Activated T-cell treated with anti-CD3 and anti-CD28 coated beads for 24 hours (primary cell): ENCODE data around the gene PPM1D.
"Not testable (repeated sequence)": the region's sequence is repeated elsewhere in the genome, so short reads cannot be mapped to it uniquely, and the experiment has no call there.

Experiments
- DNase-seq: peaks from one replicate; pipeline ENCODE4 v3.0.0-alpha.2; 2020; ENCODE audit warnings: low read depth

Gene PPM1D

DNA sequence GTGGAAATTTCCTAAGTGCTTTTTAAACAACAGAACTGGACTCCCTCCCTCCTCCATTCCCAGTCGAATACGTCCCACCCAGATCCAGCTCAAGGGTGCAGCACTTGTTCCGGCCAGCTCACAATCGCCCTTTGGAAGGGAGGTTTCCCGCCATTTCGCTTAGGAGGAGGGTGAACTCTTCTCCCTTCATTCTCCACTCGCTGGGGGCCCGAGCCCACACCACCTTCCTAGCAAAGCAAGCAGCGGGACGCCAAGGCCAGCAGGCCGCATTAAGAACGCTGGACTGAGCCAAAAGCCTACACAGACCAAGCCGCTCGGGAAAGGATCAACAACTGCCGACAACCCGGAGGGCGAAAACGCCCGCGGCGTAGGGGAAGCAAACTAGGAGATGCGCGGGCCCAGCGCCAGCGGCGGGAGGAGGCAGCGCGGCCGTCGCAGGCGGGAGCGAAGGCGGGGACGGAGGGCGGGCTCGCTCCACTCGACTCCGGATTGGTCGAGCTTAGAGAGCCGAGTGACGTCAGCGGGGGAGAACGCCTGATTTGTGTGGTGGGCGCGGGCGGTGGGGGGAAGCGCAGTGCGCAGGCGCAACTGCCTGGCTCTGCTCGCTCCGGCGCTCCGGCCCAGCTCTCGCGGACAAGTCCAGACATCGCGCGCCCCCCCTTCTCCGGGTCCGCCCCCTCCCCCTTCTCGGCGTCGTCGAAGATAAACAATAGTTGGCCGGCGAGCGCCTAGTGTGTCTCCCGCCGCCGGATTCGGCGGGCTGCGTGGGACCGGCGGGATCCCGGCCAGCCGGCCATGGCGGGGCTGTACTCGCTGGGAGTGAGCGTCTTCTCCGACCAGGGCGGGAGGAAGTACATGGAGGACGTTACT, at the start of gene PPM1D:
TSS of gene PPM1D (plus strand) at position 574 of the 870 bp plus-strand sequence. CDS start at position 796, 222 bp downstream.
- peak; percentile 98 for DNase-seq

DNA sequence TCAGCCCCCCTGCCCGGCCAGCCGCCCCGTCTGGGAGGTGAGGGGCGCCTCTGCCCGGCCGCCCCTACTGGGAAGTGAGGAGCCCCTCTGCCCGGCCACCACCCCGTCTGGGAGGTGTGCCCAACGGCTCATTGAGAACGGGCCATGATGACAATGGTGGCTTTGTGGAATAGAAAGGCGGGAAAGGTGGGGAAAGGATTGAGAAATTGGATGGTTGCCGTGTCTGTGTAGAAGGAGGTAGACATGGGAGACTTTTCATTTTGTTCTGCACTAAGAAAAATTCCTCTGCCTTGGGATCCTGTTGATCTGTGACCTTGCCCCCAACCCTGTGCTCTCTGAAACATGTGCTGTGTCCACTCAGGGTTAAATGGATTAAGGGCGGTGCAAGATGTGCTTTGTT, 47.7 kb upstream of the PPM1D start:
- not testable (repeated sequence) for DNase-seq

DNA sequence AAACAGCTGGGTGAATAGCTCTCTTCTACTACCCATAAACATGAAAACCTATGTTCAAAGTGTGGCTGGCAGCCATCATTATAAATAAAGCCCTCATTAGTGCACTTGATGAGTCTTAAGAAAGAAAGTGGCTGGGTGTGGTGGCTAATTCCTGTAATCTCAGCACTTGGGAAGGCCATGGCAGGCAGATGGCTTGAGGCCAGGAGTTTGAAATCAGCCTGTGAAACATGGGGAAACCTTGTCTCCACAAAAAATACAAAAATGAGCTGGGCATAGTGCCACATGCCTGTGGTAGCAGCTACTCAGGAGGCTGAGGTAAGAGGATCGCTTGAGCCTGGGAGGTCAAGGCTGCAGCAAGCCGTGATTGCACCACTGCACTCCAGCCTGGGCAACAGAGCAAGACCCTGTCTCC, 45.6 kb upstream of the PPM1D start:
- no peak for DNase-seq

DNA sequence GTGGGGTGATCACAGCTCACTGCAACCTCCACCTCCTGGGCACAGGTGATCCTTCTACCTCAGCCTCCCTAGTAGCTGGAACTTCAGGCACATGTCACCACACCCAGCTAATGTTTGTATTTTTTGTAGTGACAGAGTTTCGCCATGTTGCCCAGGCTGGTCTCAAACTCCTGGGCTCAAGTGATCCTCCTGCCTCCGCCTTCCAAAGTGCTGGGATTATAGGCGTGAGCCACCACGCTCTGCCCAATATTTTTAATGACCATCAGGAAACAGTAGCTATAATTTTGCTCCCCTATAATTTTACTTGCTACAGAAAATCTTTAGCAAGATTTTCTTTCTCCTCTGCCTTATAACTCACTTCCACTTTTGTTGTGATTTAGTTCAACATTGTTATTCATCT, 44.2 kb upstream of the PPM1D start:
- DNase-seq, result no peak

DNA sequence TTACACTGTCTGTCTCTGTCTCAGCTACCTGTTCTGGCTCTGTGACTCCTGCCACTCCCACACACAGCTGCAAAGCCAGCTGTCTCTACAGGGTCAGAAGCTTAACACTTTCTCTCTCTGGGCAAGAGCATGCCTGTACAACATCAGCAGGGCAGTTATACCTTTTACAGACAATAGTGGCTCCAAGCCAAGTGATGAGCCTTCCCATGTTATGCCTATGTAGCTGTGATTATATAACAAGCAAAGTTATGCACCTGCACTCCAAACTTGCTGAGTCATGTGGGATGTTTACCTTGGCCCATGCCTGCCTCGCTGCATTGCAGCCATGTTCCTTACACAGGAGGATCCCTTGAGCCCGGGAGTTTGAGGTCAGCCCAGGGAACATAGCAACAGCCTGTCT, 42.2 kb upstream of the PPM1D start:
- no peak for DNase-seq

DNA sequence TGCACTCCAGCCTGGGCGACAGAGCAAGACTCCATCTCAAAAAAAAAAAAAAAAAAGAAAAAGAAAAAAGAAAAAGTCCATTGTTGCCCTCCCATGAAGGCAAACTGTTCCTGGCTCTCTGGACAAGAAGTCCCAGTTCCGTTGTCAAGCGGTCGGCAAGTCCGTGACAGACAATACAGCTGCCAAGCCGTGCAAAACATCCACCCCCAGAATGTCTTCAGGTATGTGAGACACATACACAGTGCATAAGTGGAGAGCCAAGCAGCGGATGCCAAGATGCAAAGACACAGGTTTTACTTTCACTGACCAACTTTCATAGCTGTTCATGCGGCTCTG, 40.4 kb upstream of the PPM1D start:
- DNase-seq, result no peak

DNA sequence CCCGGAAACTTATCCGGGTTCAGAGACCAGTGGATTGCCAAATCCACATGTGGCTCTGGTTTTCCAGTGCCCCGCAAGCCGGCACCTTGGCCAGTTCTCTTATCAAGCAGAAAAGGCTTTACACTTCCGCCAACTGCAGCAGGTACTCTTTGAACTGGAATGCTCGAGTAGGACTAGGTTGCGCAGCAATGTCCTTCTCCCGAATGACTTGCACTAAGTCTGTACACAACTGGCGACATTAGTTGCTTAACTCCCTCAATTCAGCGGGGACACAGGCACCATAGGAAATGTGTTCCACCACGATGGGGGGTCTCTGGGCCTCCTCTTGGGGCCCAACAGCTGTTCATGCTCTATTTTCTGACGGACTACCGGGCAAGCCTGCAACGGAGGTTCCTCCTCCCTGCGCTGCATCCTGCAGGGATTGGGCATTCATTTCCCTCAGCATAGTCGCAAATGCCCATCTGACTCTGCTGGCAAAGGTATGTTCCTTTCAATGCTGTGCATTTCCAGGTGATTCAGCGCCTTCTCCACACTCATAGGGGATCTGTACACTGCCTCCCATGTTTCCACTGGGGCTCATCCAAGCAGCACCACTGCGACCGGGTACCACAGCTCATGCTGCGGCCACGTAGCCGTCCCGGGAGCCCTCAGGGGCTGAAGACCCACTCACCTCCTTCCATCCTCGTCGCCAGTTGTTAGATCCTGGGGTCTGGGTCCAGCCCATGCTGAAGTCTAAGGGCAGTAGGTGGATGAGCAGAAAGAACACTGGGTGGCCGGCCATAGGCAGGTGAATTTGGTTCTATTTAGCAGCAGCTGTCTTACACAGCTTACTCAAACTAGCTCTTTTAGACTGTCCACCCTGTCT, 39.8 kb upstream of the PPM1D start:
- DNase-seq, result no peak

DNA sequence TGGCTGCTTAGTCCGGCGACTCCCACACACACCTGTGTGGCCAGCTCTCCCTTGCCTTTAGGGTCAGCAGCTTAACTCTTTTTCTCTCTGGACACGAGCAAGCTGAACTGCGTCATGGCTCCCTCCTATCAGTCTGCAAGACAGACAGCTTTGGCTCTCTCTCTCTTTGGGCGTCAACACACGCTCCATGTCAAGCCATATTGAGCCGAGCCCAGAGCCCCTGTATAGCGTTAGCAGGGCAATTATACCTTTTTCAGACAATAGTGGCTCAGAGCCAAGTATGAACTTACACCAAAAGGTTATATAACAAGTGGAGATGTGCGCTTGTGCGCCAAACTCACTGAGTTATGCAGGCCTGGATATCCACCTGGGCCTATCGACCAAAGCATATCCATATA, 39.1 kb upstream of the PPM1D start:
- DNase-seq, result no peak

DNA sequence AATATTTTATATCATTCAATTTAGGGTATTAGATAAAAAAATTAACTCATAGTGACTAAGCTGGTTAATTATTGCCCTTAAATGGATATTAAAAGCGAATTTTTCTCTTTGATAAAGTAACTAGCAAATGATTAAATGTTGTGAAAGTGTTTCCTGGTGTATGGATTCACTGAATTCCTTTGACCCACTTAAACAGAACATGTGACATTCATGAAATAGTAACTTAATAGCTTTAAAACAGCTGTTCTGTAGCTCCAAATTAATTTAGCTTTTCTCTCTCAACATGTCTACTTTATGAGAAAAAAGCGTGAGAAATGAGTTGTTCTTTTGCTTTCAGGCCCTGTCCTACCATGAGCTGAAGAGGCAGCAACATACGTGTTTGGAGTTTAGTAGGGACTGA, 37.6 kb upstream of the PPM1D start:
- DNase-seq, result no peak

DNA sequence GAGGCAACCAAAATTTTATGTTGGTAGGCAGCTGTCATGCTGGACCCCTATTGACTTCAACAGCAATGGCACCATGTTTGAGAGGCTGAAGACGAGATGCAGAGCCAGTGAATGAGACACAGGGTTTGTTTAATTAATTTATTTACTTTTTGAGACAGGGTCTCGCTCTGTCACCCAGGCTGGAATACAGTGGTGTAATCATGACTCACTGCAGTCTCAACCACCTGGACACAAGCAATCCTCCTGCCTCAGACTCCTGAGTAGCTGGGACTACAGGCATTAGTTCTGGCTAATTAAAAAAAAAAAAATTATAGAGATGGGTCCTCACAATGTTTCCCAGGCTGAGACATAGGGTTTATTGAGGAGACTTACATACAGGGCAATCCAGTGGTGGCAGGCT, 36.2 kb upstream of the PPM1D start:
- DNase-seq, result no peak

DNA sequence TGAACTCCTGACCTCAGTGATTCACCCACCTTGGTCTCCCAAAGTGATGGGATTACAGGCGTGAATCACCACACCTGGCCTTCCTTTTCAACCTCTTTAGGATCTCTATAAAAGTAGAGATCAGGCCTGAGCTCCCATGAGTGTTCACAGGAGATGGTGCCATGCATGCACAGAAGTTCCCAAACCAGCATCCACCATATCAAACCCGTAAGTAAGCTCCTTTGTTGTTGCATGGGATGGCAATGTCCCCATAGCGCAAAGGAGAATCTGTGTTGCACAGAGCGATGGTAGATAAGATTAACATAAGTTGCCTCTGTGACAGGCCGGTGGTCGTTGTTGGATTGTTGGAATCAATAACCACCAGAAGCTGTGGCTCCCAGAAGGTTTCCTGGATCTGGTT, 34.8 kb upstream of the PPM1D start:
- no peak for DNase-seq

DNA sequence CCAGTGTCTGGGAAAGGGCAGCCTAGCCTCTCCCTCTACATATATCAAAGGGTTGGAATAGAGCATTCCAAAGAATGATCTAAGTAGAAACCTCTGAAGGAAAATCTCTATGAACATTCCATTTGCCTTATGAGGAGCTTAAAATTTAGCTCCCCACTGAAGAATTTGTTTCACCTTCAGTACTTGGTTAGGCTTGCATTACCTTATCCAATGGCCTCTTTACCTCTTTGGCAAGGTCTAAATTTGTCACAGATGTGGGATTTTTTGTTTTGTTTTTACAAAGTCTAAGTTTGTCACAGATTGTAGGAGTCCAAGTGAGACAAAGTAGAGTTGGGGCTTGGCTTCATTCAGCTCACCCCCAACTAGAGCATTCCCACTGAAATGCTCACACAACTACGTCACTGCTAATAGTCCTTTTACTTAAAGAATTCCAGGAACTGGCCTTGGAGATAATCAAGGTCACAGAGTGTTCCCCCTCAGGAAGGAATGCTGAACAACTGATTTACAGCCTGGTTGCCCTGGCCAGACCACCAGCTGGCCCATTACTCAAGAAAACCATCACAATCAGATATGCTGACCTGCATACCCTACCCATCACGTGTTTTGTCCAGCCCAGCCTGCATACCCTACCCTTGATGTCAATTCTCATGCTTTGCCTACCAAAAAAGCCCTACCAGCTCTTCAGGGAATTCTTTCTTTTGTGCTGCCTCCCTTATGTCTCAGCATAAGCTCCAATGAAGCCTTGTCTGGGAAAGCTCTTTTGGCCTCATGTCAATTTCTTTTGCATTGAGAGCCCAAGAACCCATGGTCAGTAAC, 26.5 kb upstream of the PPM1D start:
- DNase-seq, result no peak

DNA sequence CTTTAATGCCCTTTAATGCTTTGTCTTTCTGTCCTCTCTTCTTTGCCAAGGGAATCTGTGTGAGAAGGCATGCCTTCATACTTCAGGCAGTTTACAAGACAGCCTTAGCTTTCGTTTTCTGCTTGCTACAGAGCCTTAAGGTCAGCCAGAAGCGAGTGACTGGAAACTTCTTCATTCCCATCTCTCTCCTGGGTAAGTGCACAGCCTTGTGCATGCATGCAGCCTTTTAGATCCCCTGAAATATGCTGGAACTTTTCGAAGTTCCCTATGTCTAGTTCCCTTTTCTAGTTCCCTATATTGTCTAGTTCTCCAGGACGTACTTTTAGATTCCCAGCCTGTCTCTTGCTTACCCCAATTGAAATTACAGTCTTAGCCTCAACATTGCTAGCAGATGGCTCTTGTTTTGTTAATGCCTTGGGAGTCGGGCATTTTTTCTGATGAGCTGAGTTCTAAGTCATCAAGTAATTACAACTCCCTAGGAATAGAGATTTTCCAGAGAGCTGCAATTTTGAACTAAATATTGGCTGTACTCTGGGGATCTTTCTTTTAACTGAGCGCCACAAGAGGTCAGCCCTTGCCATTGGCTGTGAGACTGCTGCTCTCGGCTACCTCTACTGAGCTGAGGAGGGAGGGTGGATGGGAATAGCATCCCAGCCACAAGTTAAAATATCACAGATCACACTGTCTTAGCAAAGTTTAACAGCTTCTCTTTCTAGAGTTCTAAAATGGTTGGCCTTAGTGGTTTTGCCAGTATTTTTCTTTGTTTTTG, 22.7 kb upstream of the PPM1D start:
- no peak for DNase-seq

DNA sequence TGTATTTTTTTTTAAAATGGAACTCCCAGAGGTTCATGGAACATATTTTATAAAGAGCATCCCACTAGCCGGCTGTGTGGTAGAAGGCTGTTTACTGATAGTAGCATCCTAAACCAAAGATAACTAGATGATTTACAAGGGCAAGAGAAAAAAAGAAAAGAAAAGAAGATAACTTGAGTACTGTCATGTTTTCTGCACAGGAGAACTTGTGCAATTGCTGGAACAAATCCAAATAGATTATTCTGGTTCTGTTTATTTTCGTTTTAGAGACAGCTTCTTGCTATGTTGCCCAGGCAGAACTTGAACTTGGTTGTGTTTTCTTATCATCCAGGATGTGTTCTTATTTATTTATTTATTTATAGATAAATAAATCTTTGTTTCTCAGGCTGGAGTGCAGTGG, 20.9 kb upstream of the PPM1D start:
- no peak for DNase-seq

DNA sequence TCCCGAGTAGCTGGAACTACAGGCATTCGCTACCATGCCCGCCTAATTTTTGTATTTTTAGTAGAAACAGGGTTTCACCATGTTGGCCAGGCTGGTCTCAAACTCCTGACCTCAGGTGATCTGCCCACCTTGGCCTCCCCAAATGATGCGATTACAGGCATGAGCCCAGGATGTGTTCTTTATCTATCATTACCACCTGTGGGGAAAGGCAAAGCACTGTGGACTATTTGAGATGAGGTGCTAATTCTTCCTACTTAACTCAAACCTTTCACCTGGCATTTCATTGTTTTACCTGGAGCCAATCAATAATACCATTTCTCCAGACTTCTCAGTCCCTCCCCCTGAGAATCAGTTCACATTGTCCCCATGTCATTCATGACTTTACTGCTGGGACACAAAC, 20.4 kb upstream of the PPM1D start:
- no peak for DNase-seq

DNA sequence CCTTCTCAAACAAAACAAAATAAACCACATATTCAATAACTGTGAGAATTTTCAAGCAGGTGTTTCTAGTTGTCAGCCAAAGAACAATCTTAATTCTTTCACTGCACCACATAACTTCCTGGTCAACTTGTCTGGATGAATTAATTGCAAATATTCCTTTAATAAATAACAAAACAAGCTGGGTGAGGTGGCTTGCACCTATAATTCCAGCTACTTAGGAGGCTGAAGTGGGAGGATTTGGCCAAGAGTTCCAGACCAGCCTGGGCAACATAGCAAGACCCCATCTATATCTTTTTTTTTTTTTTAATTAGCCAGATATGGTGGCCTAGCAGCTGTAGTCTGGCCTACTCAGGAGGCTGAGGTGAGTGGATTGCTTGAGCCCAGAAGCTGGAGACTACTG, 17.0 kb upstream of the PPM1D start:
- DNase-seq, result no peak

DNA sequence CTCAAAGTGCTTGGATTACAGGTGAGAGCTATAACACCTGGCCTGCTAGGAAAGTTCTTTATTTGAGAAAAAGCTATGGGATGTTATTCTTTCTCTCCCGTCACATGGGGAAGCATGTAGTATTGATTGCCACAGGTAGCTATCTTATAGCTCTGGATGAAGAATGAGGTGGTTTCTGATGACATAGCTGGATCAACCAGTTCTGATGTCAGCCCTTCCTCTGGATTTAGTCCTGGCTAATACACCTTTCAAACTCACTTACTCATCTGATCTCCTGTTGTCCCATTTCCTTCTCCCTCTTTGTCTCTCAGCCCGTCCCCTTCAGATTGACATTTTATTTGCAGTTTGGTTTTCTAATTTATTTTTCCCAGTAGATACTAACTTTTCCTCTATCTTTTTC, 14.1 kb upstream of the PPM1D start:
- DNase-seq, result no peak

DNA sequence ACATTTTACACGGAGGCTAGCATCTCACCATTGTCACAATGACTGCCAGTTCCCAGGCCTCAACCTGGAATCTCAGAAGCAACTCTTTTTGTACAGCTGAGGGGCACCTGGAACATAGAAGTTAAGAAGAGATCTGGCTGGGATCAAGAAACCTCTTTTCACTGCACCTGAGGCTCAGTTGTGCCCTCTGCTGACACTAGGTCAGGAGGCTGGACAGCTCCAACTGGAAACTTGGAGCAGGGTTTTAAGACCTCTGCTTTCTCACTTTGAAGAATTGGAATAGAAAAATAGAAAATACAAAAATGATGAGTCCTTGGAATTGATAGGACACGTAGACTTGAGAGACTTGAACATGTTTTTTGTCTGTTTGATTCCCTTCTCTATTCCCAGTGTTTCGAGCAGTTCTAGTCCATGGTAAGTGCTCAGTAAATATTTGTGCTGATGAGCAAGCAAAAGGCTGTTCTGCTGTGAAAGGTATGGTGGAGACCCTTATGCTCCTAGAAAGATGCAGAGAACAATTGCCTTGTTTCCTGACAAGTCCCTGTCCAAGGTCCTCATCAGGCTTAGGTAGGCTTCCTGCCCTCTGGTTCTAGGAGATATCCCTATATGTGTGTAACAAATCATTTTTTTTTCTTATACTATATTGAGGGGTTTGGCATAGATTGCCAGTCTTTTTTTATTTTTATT, 13.6 kb upstream of the PPM1D start:
- DNase-seq, result no peak

DNA sequence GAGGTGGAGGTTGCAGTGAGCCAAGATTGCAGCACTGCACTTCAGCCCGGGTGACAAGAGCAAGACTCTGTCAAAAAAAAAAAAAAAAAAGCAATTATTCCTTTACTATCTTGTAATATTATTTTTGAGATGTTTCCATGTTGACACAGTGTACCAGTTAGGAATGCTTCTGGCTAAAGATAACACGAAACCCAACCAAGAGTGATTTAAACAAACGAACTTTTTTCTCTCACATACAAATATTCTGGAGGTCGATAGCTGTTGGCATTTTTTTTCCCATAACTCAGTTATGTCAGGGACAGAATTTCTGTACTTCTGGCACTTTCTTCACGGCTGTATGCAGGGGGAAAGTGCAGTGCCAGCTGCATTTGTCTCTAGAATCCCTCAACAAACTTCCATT, 9.9 kb upstream of the PPM1D start:
- DNase-seq, result no peak

DNA sequence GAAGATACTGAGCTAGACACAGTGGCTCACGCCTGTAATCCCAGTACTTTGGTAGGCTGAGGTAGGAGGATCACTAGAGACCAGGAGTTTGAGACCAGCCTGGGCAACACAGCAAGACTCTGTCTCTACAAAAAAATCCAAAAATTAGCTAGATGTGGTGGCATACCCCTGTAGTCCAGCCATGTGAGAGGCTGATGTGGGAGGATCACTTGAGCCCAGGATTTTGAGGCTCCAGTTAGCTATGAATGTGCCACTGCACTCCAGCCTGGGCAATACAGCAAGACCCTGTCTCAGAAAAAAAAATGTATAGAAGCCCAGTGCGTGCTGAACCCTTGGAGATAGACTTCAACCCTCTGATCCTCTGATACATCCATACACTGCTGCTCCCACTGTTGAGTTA, 7.2 kb upstream of the PPM1D start:
- no peak for DNase-seq

DNA sequence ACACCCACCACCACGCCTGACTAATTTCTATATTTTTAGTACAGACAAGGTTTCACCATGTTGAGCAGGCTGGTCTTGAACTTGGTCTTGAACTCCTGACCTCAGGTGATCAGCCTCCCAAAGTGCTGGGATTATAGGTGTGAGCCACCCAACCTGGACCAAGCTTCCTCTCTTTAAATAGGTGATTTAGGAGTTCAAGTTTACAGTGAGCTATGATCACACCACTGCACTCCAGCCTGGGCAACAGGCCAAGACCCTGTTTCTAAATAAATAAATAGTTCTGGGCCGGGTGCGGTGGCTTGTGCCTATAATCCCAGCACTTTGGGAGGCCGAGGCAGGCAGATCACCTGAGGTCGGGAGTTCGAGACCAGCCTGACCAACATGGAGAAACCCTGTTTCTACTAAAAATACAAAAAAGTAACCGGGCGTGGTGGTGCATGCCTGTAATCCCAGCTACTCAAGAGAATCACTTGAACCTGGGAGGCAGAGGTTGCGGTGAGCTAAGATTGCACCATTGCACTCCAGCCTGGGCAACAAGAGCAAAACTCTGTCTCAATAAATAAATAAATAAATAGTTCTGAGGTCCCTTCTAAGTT, 6.5 kb upstream of the PPM1D start:
- not testable (repeated sequence) for DNase-seq
